ENCODE results near the gene CASK. TPM values are rescaled to one million over a fixed set of nuclear protein-coding genes. Genes with fewer than 3 reads are reported as not detected.

The CASK gene
- total RNA-seq, 2 donors from 2014 or later: 15.0 to 17.0 TPM

GRCh38 chrX:41889317-41890025 lies 33.9 kb downstream of the CASK start:
- no peaks in the 10 kb centered on the region for H3K4me1 ChIP-seq
- no peaks in the 10 kb centered on the region for H3K36me3 ChIP-seq
- H3K27me3 ChIP-seq: no peaks in the 10 kb centered on the region
- no peak for DNase-seq (ENCODE audit: low spot score)
- no peak overlapping the region for H3K4me3 ChIP-seq
- H3K27ac ChIP-seq: no peak overlapping the region
- H3K9me3 ChIP-seq: peaks cover 0 to 15% of the 10 kb centered on the region in 2 donors
- no peak for TF ChIP-seq CTCF (IDR thresholded peaks at IDR 0.05)

- Histone ChIP-seq H3K27ac (no peak overlapping the region), H3K36me3 (no peaks in the 10 kb centered on the region), H3K27me3 (no peaks in the 10 kb centered on the region), H3K4me1 (no peaks in the 10 kb centered on the region), H3K9me3 (no peaks in the 10 kb centered on the region), H3K4me3 (no peak overlapping the region)
- DNase-seq (ENCODE audit: low spot score): no peak
- TF ChIP-seq CTCF (IDR thresholded peaks at IDR 0.05): no peak
Measured at GRCh38 chrX:41887691-41888090, 35.7 kb downstream of the CASK start.

- Histone ChIP-seq H3K4me3 (no peak overlapping the region), H3K27ac (no peak overlapping the region), H3K9me3 (no peaks in the 10 kb centered on the region), H3K4me1 (no peaks in the 10 kb centered on the region), H3K27me3 (no peaks in the 10 kb centered on the region), H3K36me3 (no peaks in the 10 kb centered on the region)
- no peak for TF ChIP-seq CTCF (IDR thresholded peaks at IDR 0.05)
- DNase-seq (ENCODE audit: low spot score): no peak
Measured at GRCh38 chrX:41885724-41886123, 37.6 kb downstream of the CASK start.

GRCh38 chrX:41881166-41881565 lies 42.2 kb downstream of the CASK start:
- H3K27ac ChIP-seq: no peak overlapping the region
- no peak for DNase-seq (ENCODE audit: low spot score)
- H3K9me3 ChIP-seq: no peaks in the 10 kb centered on the region
- TF ChIP-seq CTCF (IDR thresholded peaks at IDR 0.05): no peak
- H3K4me3 ChIP-seq: no peak overlapping the region
- H3K36me3 ChIP-seq: no peaks in the 10 kb centered on the region
- no peaks in the 10 kb centered on the region for H3K27me3 ChIP-seq
- no peaks in the 10 kb centered on the region for H3K4me1 ChIP-seq

- no peaks in the 10 kb centered on the region for H3K27me3 ChIP-seq
- DNase-seq (ENCODE audit: low spot score): no peak
- no peak for TF ChIP-seq CTCF (IDR thresholded peaks at IDR 0.05)
- no peaks in the 10 kb centered on the region for H3K36me3 ChIP-seq
- H3K4me3 ChIP-seq: no peak overlapping the region
- no peaks in the 10 kb centered on the region for H3K9me3 ChIP-seq
- no peak overlapping the region for H3K27ac ChIP-seq
- no peaks in the 10 kb centered on the region for H3K4me1 ChIP-seq
Measured at GRCh38 chrX:41877167-41877566, 46.2 kb downstream of the CASK start.

GRCh38 chrX:41875142-41875541 lies 48.2 kb downstream of the CASK start:
- no peak for DNase-seq (ENCODE audit: low spot score)
- no peaks in the 10 kb centered on the region for H3K9me3 ChIP-seq
- TF ChIP-seq CTCF (IDR thresholded peaks at IDR 0.05): no peak
- H3K4me1 ChIP-seq: no peaks in the 10 kb centered on the region
- H3K27me3 ChIP-seq: no peaks in the 10 kb centered on the region
- no peak overlapping the region for H3K4me3 ChIP-seq
- H3K36me3 ChIP-seq: no peaks in the 10 kb centered on the region
- H3K27ac ChIP-seq: no peak overlapping the region
